ENCODE data around the gene NPB.

DNA sequence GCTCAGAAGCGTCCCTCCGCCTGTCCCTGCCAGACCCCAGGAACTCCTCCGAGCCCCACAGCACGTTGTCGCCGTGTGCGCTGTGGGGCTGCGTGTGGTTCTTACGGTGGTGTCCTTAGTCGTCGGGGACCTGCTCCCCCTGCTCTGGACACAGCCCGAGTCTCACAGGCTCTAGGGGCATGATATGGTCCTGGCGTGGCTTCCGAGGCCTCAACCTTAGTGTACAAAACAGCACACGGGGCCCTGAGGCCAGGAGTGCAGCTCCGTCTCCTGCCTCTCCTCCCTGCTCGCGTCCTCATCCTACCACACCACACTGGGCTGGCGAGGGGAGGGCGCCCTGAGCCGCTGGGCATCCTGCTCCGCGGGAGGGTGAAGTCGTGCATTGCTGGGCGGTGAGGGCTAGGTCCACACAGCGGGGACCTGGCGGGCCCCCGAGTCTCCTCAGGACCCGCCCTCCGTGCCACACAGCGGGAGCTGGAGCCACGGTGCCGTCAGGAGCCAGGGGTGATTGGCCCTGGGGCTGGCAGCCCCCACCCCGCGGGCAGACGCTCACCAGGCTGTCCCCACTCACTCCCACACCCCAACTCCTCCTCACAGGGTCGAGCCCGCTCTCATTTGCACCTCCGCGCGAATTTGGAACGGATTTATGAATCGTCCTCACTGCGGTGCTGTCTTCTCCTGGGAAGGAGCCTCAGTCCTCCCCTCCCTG, 26.7 kb downstream of the NPB start:
- TF ChIP-seq, protein P1, sequence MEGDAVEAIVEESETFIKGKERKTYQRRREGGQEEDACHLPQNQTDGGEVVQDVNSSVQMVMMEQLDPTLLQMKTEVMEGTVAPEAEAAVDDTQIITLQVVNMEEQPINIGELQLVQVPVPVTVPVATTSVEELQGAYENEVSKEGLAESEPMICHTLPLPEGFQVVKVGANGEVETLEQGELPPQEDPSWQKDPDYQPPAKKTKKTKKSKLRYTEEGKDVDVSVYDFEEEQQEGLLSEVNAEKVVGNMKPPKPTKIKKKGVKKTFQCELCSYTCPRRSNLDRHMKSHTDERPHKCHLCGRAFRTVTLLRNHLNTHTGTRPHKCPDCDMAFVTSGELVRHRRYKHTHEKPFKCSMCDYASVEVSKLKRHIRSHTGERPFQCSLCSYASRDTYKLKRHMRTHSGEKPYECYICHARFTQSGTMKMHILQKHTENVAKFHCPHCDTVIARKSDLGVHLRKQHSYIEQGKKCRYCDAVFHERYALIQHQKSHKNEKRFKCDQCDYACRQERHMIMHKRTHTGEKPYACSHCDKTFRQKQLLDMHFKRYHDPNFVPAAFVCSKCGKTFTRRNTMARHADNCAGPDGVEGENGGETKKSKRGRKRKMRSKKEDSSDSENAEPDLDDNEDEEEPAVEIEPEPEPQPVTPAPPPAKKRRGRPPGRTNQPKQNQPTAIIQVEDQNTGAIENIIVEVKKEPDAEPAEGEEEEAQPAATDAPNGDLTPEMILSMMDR (IDR thresholded peaks at IDR 0.05; ENCODE audit: low read depth, low read length, poor library complexity, severe bottlenecking): no peak
- no peak for TF ChIP-seq EZH2phosphoT487 (IDR thresholded peaks at IDR 0.05; ENCODE audit: borderline replicate concordance, low read length)

All from DOHH2 (cell line).